Measurements from ENCODE around the gene NMNAT1.
A peak's percentile ranks its signal among the peaks of the same experiment; 100 is the strongest.
"Not testable (repeated sequence)": the region's sequence is repeated elsewhere in the genome, so short reads cannot be mapped to it uniquely, and the experiment has no call there.

The NMNAT1 gene

GRCh38 chr1:9942939-9943788, at the start of gene NMNAT1, which contains the start of gene LZIC:
Gene NMNAT1 (plus strand): TSS chr1:9943475. CDS start chr1:9972074, 28,599 bp downstream.
Gene LZIC (minus strand): TSS chr1:9943391. CDS start chr1:9936619, 6,772 bp downstream.
- DNase-seq (ENCODE audit: low spot score) = peak; percentile 85

GRCh38 chr1:9894115-9894514, 49.2 kb upstream of the NMNAT1 start:
- no peak for DNase-seq (ENCODE audit: low spot score)

- DNase-seq (ENCODE audit: low spot score) = peak; percentile 4
These were observed 42.9 kb upstream of the NMNAT1 start for GRCh38 chr1:9900142-9901043.

- no peak for DNase-seq (ENCODE audit: low spot score)
These were observed 41.9 kb upstream of the NMNAT1 start for GRCh38 chr1:9901148-9902059.

DNA sequence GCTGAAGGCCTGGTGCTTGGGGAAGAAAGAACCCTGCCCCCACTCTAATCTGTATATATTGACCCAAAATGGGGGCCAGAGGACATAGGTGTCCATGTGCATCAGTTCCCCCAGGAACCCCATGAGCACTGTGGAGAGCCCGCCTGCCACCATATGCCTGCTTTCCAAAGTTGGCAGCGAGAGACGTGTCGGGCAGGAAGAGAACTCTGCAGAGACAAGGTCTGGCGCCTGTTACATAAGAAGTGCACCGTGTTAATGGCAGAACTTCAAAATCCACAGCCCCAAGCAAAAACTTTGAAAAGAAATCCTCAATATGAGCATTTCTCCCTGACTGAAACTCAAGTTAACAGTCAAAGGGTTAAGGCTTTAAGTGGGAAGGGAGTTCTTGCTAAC, 41.2 kb upstream of the NMNAT1 start:
- DNase-seq (ENCODE audit: low spot score) = no peak

DNA sequence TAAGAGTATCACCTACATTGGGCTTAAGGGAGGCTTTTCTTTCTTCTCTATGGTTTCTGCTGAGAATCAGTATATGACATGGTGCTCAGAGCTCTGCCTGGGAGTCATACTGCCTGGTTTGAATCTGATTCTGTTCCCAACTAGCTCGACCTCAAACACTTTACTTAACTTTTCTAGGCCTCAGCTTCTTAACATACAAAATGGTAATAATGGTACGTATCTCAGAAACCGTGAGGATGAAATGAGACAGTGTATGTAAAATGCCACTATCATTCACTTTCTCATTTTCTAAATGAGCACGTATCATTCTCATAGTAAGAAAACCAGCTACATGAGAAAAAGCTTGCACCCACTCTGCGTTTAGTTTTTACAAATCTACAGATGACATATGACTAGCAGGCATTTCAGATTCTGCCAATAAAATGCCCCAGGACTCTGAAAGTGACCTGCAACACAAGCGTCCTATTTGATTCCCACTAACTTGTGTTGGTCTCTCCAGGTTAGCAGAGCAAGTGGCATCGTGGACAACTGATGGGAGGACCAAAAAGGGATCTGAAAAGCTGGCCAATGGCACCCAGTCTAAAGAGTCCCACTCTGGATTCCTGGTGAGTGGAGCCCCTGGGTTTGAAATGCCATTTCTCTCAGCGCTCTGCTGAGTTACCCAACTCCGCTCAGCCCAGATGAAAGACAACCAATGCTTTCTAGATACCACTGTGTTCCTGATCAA, 39.3 kb upstream of the NMNAT1 start:
- DNase-seq (ENCODE audit: low spot score) = no peak

- no peak for DNase-seq (ENCODE audit: low spot score)
These were observed 38.7 kb upstream of the NMNAT1 start for GRCh38 chr1:9904596-9904995.

GRCh38 chr1:9905010-9905409, 38.3 kb upstream of the NMNAT1 start:
- DNase-seq (ENCODE audit: low spot score) = no peak

DNA sequence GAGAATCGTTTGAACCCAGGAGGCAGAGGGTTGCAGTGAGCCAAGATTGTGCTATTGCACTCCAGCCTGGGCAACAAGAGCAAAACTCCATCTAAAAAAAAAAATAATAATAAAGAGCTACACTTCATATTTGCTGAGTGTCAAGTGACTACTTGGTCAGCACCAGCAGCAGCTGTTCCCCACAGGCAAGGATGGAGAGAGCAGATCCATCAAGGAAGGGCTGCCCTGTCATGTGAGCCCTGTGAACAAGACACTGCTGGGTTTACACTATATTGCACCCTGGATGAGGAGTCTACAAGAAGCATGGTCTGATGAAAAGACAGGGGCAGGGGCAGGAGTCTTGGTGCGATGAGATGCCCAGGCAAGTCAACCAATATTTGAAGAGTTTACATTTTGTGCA, 36.8 kb upstream of the NMNAT1 start:
- no peak for DNase-seq (ENCODE audit: low spot score)

DNA sequence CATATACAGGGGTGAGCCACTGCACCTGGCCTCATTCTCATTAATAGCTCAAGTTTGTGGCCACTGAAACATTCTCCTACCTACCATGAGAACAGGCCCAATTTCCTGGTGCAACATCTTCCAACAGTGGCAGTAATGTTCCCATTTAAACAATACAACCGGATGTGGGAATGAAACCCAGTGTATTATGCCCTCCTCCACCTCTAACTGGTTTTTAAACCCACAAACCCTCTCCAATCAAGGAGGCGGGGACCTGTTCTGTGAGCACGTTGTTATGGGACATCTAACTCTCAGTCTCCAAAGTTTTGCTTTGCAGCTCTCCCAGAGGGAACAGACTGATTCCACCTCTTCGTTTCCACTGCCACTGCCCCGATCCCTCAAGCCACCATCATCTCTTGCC, 35.8 kb upstream of the NMNAT1 start:
- no peak for DNase-seq (ENCODE audit: low spot score)

DNA sequence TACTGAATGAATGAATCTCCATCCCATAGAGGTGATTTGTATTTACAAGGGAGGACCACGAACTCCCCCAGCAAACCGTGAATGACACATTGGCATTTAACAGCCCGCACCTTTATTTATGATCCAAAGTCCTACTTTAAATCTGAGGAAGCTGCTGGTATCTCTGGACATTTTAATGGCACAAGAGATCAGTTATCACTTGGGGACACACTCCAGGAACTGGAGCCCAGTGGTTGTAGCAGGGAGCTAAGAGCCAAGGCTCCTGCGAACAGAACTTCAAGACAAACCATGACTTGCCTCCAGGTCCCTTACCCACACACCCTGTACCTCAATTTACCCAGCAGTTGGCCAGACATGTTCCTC, 34.4 kb upstream of the NMNAT1 start:
- no peak for DNase-seq (ENCODE audit: low spot score)

GRCh38 chr1:9909234-9910046, 33.8 kb upstream of the NMNAT1 start:
- DNase-seq (ENCODE audit: low spot score) = peak; percentile 5

DNA sequence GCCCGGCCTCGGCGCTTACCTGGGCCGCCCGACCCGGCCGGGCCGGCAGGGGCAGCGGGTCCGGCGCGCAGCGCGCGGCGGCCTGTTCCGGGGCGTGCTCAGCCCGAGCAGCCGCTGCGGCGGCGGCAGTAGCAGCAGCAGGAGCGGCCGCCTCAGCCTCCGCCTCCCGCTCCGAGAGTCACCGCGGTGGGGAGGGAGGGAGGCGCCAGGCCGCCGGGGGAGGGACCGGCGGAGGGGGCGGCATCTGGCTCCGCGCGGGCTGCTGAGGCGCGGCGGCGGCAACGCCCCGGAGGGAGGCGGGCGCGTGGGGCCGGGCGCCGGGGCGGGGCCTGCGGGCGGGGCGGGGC, 33.2 kb upstream of the NMNAT1 start, which contains the start of gene CTNNBIP1:
Gene CTNNBIP1, minus strand, starts transcription at position 194 of the 347 bp plus-strand sequence. CDS start 38,205 bp downstream, outside the sequence.
- no peak for DNase-seq (ENCODE audit: low spot score)

DNA sequence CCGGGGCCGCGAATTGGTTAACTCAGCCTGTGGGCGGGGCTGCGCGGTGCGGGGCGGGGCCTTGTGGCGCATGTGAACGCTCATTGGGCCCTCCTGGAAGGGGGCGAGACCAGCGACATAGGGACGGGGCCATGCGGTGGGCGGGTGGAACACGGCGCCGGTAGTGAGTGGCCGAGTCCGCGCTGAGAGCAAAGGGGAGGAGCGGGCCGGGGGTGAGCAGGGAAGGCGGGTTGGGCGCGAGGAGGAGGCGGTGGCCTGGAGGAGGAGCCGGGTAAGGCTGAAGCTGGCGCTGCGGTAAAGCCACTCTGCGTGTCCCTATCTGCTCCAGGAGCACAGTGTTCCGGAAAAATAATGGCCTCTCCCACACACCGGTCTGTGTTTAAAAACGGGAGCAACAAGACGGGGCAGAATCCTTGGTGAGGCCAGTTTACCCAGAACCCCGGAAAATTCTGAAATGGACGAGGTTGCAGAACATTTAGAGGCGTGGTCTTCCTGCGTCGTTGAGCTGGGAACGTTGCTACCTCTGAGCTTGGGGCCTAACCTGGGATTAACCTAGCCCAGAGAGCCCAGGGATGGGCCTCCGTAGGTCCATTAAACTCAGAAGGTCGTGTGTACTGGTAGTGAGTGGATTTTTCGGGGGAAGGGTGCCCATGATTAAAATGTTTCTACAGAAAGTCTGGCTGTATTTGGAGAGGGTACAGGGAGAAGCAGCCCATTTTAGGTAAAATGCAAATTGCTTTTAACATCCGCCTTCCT, 32.7 kb upstream of the NMNAT1 start:
- peak; percentile 100 for DNase-seq (ENCODE audit: low spot score)

DNA sequence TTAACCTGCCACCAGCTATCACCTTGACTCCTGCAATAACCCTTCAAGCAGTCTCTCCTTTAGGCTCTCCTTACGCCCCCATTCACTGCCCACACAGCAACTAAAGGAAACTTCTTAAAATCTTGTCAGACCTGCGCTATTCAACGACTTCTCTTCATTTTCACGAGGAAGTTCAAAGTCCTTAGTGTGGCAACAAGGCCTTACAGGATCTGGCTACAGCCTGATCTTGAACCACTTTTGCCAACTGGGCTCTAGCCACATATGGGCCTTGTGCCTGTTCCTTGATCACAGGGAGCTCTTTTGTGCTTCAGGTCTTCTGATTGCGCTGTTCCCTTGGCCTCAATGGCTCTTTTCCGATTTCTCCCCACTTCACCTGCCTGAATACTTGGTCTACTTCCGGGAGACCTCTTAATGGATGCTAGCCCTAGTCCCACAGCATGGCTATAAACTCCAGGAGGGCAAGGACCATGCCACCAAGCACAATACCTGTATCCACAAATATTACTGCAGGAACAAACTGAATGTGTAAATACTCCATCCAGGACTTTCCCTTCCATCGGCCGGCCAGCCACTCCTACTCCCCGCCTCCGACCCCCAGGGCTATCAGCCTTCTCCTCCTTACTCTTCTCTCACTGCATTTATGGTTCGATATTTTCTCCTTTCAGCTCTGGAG, 30.9 kb upstream of the NMNAT1 start:
- DNase-seq (ENCODE audit: low spot score) = no peak

GRCh38 chr1:9914610-9914937, 28.7 kb upstream of the NMNAT1 start:
- DNase-seq (ENCODE audit: low spot score) = no peak

GRCh38 chr1:9916452-9916851, 26.8 kb upstream of the NMNAT1 start:
- no peak for DNase-seq (ENCODE audit: low spot score)

- not testable (repeated sequence) for DNase-seq (ENCODE audit: low spot score)
These were observed 25.8 kb upstream of the NMNAT1 start for GRCh38 chr1:9917495-9917894.

DNA sequence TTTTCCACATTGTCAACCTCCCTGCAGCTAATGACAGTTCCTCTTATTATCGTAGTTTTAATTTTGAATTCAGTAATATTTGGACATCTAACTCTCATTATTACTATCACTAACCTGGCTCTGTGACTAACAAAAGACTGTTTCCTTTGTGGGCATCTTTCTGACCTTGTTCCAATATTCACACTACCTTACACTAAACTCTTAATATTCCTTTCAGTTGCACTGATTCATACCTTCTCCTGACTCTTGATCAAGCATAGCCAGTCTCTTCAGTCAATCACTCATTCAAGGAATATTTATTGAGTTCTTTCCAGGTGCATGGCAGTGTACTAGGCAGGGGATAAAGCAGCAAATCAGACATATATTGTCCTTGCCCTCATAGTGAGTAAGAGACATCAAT, 25.4 kb upstream of the NMNAT1 start:
- no peak for DNase-seq (ENCODE audit: low spot score)

Data from CD4-positive, alpha-beta T cell treated with Interleukin-6 at 100 ng/mL for 8 hours (primary cell).